H1 (cell line): ENCODE measurements around the gene DPYSL4.

Experiments used
- HDAC2 ChIP-seq, 2 experiments: fragments of 300-600 bp in 1 of 2; sonication (generic) in 1 of 2; IDR thresholded peaks; 2 replicates each; pipeline ENCODE4 v1.6.1; 2011 to 2012; ENCODE audit warnings: low read depth in 2 of 2, low read length in 2 of 2, mild to moderate bottlenecking in 2 of 2, moderate library complexity in 2 of 2, borderline replicate concordance in 1 of 2, inconsistent platforms in 1 of 2
- POLR2AphosphoS5 ChIP-seq: IDR thresholded peaks from 2 replicates; pipeline ENCODE4 v1.6.1; 2011; ENCODE audit warnings: low read depth, low read length
- RFX5 ChIP-seq: IDR thresholded peaks from 2 replicates; pipeline ENCODE4 v1.6.1; 2011; ENCODE audit warnings: low read depth, low read length, improper control_type of control experiment, borderline replicate concordance
- SRF ChIP-seq: IDR thresholded peaks from 2 replicates; pipeline ENCODE4 v1.6.1; 2011; ENCODE audit warnings: mild to moderate bottlenecking, low read depth, low read length, moderate library complexity
- TCF12 ChIP-seq: IDR thresholded peaks from 2 replicates; pipeline ENCODE4 v1.6.1; 2011; ENCODE audit warnings: low read depth, mild to moderate bottlenecking, low read length

- TF ChIP-seq RFX5 (no peak), HDAC2 (IDR thresholded peaks at IDR 0.05; ENCODE audit: borderline replicate concordance in 1 of 2, low read depth in 2 of 2, low read length in 2 of 2) (no peak), SRF (no peak), TCF12 (no peak), POLR2AphosphoS5 (no peak)
Measured at GRCh38 chr10:132148261-132149251, 38.2 kb upstream of the DPYSL4 start.
